Astrocyte (in vitro differentiated cells and primary cell): Measurements from ENCODE around the gene PTH1R.

Experiments used
- EZH2 ChIP-seq: IDR thresholded peaks from 2 replicates; pipeline ENCODE4 v1.6.1; 2012; ENCODE audit warnings: mild to moderate bottlenecking, low read length, inconsistent platforms; ENCODE audit not compliant: insufficient read depth
- TF ChIP-seq, protein P1 (sequence below): IDR thresholded peaks from 2 replicates; pipeline ENCODE4 v1.5.1; 2011; ENCODE audit warnings: low read depth, mild to moderate bottlenecking, inconsistent platforms, low read length, moderate library complexity; ENCODE audit not compliant: insufficient read depth

- no peak for TF ChIP-seq EZH2
- TF ChIP-seq, protein P1, sequence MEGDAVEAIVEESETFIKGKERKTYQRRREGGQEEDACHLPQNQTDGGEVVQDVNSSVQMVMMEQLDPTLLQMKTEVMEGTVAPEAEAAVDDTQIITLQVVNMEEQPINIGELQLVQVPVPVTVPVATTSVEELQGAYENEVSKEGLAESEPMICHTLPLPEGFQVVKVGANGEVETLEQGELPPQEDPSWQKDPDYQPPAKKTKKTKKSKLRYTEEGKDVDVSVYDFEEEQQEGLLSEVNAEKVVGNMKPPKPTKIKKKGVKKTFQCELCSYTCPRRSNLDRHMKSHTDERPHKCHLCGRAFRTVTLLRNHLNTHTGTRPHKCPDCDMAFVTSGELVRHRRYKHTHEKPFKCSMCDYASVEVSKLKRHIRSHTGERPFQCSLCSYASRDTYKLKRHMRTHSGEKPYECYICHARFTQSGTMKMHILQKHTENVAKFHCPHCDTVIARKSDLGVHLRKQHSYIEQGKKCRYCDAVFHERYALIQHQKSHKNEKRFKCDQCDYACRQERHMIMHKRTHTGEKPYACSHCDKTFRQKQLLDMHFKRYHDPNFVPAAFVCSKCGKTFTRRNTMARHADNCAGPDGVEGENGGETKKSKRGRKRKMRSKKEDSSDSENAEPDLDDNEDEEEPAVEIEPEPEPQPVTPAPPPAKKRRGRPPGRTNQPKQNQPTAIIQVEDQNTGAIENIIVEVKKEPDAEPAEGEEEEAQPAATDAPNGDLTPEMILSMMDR = no peak
Observed at GRCh38 chr3:46853441-46854415, 23.8 kb upstream of the PTH1R start.
